ENCODE results near the gene PNPLA6. TPM values are rescaled to one million over a fixed set of nuclear protein-coding genes. Genes with fewer than 3 reads are reported as not detected.

PNPLA6 gene
- total RNA-seq, 1 donor from 2014 or later: 129 TPM

GRCh38 chr19:7528522-7529245 is 6.8 kb upstream of the PNPLA6 start:
- H3K4me1 Mint-ChIP-seq (ENCODE audit: unreplicated experiment): no peaks in the 10 kb centered on the region
- peaks cover 9% of the 10 kb centered on the region for H3K27me3 Mint-ChIP-seq (ENCODE audit: unreplicated experiment)

GRCh38 chr19:7529246-7529600 is 6.3 kb upstream of the PNPLA6 start:
- peaks cover 11% of the 10 kb centered on the region for H3K36me3 Mint-ChIP-seq (ENCODE audit: low read depth, unreplicated experiment)
- H3K4me1 Mint-ChIP-seq (ENCODE audit: unreplicated experiment): no peaks in the 10 kb centered on the region
- no peak for TF ChIP-seq CTCF (IDR thresholded peaks at IDR 0.05; ENCODE audit: unreplicated experiment)
- H3K27me3 Mint-ChIP-seq (ENCODE audit: unreplicated experiment): peaks cover 9% of the 10 kb centered on the region
- H3K4me3 Mint-ChIP-seq (ENCODE audit: unreplicated experiment): no peak overlapping the region
- H3K9me3 Mint-ChIP-seq (ENCODE audit: unreplicated experiment): no peaks in the 10 kb centered on the region
- no peak overlapping the region for H3K27ac Mint-ChIP-seq (ENCODE audit: unreplicated experiment)
- DNase-seq (ENCODE audit: low spot score): no peak

More at GRCh38 chr19:7528522-7529245, 6.8 kb upstream of the PNPLA6 start:
- DNase-seq (ENCODE audit: low spot score): no peak
- H3K4me3 Mint-ChIP-seq (ENCODE audit: unreplicated experiment): no peak overlapping the region
- TF ChIP-seq CTCF (IDR thresholded peaks at IDR 0.05; ENCODE audit: unreplicated experiment): no peak
- no peak overlapping the region for H3K27ac Mint-ChIP-seq (ENCODE audit: unreplicated experiment)
- H3K36me3 Mint-ChIP-seq (ENCODE audit: low read depth, unreplicated experiment): peaks cover 11% of the 10 kb centered on the region
- no peaks in the 10 kb centered on the region for H3K9me3 Mint-ChIP-seq (ENCODE audit: unreplicated experiment)

GRCh38 chr19:7529610-7530490 is 5.7 kb upstream of the PNPLA6 start:
- Mint-ChIP-seq H3K27ac (ENCODE audit: unreplicated experiment) (no peak overlapping the region), H3K4me1 (ENCODE audit: unreplicated experiment) (no peaks in the 10 kb centered on the region), H3K36me3 (ENCODE audit: low read depth, unreplicated experiment) (peaks cover 11% of the 10 kb centered on the region), H3K4me3 (ENCODE audit: unreplicated experiment) (no peak overlapping the region), H3K27me3 (ENCODE audit: unreplicated experiment) (peaks cover 9% of the 10 kb centered on the region), H3K9me3 (ENCODE audit: unreplicated experiment) (no peaks in the 10 kb centered on the region)
- no peak for DNase-seq (ENCODE audit: low spot score)
- TF ChIP-seq CTCF (IDR thresholded peaks at IDR 0.05; ENCODE audit: unreplicated experiment): no peak

- DNase-seq (ENCODE audit: low spot score): no peak
- no peaks in the 10 kb centered on the region for H3K9me3 Mint-ChIP-seq (ENCODE audit: unreplicated experiment)
- peaks cover 4% of the 10 kb centered on the region for H3K4me1 Mint-ChIP-seq (ENCODE audit: unreplicated experiment)
- no peak overlapping the region for H3K27ac Mint-ChIP-seq (ENCODE audit: unreplicated experiment)
- H3K36me3 Mint-ChIP-seq (ENCODE audit: low read depth, unreplicated experiment): peaks cover 23% of the 10 kb centered on the region
- no peak for TF ChIP-seq CTCF (IDR thresholded peaks at IDR 0.05; ENCODE audit: unreplicated experiment)
- peak overlapping the region; percentile 88 for H3K4me3 Mint-ChIP-seq (ENCODE audit: unreplicated experiment)
- peaks cover 7% of the 10 kb centered on the region for H3K27me3 Mint-ChIP-seq (ENCODE audit: unreplicated experiment)
Measured at GRCh38 chr19:7533281-7533885, 2.1 kb upstream of the PNPLA6 start.

Data from endothelial cell (in vitro differentiated cells).